ENCODE measurements around the gene PROX1. TPM values are rescaled to one million over a fixed set of nuclear protein-coding genes. Genes with fewer than 3 reads are reported as not detected.
"Not testable (repeated sequence)": the region's sequence is repeated elsewhere in the genome, so short reads cannot be mapped to it uniquely, and the experiment has no call there.

PROX1 gene
- total and polyA plus RNA-seq, 2 experiments from 2014 or later, result under 0.01 to 0.20 TPM

DNA sequence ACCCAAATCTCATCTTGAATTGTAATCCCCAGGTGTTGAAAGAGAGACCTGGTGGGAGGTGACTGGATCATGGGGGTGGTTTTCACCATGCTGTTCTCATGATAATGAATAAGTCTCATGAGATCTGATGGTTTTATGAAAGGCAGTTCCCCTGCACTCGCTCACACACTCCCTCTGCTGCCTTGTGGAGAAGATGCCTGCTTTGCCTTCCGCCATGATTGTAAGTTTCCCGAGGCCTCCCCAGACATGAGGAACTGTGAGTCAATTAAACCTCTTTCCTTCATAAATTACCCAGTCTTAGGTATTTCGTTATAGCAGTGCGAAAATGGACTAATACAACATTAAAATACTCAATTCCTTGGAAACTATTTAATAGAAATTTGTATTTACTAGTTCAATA lies 99.2 kb downstream of the PROX1 start:
- Histone ChIP-seq H3K36me3 (ENCODE audit: low read depth) (no peaks in the 10 kb centered on the region), H3K4me2 (ENCODE audit: unreplicated experiment) (no peak overlapping the region), H3K27ac (no peak overlapping the region), H3F3A (ENCODE audit: insufficient read depth) (no peaks in the 10 kb centered on the region), H3K27me3 (replicated peaks; ENCODE audit: insufficient read depth) (no peaks in the 10 kb centered on the region), H3K9me3 (ENCODE audit: low read depth) (no peaks in the 10 kb centered on the region), H3K4me3 (no peak overlapping the region), H3K79me2 (ENCODE audit: insufficient read depth) (no peaks in the 10 kb centered on the region), H3K4me1 (ENCODE audit: insufficient read depth) (no peaks in the 10 kb centered on the region), H3K9me2 (ENCODE audit: insufficient read depth) (no peaks in the 10 kb centered on the region), H4K20me1 (ENCODE audit: insufficient read depth) (no peaks in the 10 kb centered on the region), H3K9ac (no peak overlapping the region), H2AFZ (no peak overlapping the region)
- WGBS, 2 experiments (ENCODE audit: low coverage in 1 of 2, low lambda C conversion rate in 2 of 2, missing lambda C conversion rate in 2 of 2), result 29 to 33% methylated on average over 5 of the region's 5 CpGs
- TF ChIP-seq EZH2 (IDR thresholded peaks at IDR 0.05; ENCODE audit: insufficient read depth, poor library complexity, severe bottlenecking), result no peak
- TF ChIP-seq EZH2phosphoT487 (IDR thresholded peaks at IDR 0.05; ENCODE audit: insufficient read depth, low read depth), result no peak
- DNase-seq, result no peak
- in situ Hi-C loops (cut with MboI), result no loop called here

DNA sequence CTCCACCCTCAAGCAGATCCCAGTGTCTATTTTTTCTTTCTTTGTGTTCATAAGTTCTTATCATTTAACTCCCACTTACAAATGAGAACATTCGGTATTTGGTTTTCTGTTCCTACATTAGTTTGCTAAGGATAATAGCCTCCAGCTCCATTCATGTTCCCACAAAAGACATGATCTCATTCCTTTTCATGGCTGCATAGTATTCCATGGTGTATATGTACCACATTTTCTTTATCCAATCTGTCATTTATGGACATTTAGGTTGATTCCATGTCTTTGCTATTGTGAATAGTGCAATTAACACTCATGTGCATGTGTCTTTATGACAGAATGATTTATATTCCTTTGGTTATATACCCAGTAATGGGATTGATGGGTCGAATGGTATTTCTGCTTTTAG lies 101.2 kb downstream of the PROX1 start:
- 11 to 18% methylated on average over 2 of the region's 2 CpGs for WGBS, 2 experiments (ENCODE audit: low coverage in 1 of 2, low lambda C conversion rate in 2 of 2, missing lambda C conversion rate in 2 of 2)
- DNase-seq; H2AFZ ChIP-seq; H3K27me3 ChIP-seq (replicated peaks; ENCODE audit: insufficient read depth); H3K4me2 ChIP-seq (ENCODE audit: unreplicated experiment); in situ Hi-C loops (cut with MboI); H3K27ac ChIP-seq; H3K4me1 ChIP-seq (ENCODE audit: insufficient read depth); H3K9me2 ChIP-seq (ENCODE audit: insufficient read depth); H3K9ac ChIP-seq; H3K4me3 ChIP-seq; H4K20me1 ChIP-seq (ENCODE audit: insufficient read depth); H3K79me2 ChIP-seq (ENCODE audit: insufficient read depth); H3F3A ChIP-seq (ENCODE audit: insufficient read depth); H3K36me3 ChIP-seq (ENCODE audit: low read depth); H3K9me3 ChIP-seq (ENCODE audit: low read depth): not testable (repeated sequence)
